Fibroblast of skin of left biceps (primary cell): ENCODE measurements around the gene ACTL9.
"Not testable (repeated sequence)": the region's sequence is repeated elsewhere in the genome, so short reads cannot be mapped to it uniquely, and the experiment has no call there.

Experiments used
- DNase-seq, 2 experiments: peaks; one replicate each; pipeline ENCODE4 v3.0.0-alpha.2; 2013; ENCODE audit warnings: low read depth in 2 of 2

Gene ACTL9, protein sequence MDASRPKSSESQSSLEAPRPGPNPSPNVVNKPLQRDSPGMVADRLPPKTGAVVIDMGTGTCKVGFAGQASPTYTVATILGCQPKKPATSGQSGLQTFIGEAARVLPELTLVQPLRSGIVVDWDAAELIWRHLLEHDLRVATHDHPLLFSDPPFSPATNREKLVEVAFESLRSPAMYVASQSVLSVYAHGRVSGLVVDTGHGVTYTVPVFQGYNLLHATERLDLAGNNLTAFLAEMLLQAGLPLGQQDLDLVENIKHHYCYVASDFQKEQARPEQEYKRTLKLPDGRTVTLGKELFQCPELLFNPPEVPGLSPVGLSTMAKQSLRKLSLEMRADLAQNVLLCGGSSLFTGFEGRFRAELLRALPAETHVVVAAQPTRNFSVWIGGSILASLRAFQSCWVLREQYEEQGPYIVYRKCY

DNA sequence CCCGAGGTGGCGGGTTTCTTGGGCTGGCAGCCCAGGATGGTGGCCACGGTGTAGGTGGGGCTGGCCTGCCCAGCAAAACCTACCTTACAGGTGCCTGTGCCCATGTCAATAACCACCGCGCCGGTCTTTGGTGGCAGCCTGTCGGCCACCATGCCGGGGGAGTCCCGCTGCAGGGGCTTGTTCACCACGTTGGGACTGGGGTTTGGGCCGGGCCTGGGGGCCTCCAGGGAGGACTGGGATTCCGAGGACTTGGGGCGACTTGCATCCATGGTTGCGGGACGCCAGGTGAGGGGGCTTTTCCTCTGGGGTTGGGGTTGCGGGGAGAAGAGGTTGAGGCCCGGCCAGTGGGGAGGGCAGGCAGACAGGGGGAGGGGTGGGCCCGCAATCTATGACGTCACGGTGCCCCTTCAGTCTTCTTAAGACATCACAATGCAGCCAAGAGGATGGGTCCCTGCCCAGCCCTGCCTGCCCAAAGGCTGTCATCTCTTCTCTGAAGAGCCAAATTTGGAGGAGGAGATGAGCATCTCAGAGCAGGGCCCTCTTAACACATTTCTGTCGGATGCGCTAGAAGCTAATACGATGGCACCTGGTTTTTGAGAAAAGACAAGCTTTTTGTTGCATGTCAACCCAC lies at the start of gene ACTL9:
TSS of gene ACTL9 (minus strand) at position 363 of the 631 bp plus-strand sequence. CDS start at position 269, 94 bp downstream.
- DNase-seq: no peak

DNA sequence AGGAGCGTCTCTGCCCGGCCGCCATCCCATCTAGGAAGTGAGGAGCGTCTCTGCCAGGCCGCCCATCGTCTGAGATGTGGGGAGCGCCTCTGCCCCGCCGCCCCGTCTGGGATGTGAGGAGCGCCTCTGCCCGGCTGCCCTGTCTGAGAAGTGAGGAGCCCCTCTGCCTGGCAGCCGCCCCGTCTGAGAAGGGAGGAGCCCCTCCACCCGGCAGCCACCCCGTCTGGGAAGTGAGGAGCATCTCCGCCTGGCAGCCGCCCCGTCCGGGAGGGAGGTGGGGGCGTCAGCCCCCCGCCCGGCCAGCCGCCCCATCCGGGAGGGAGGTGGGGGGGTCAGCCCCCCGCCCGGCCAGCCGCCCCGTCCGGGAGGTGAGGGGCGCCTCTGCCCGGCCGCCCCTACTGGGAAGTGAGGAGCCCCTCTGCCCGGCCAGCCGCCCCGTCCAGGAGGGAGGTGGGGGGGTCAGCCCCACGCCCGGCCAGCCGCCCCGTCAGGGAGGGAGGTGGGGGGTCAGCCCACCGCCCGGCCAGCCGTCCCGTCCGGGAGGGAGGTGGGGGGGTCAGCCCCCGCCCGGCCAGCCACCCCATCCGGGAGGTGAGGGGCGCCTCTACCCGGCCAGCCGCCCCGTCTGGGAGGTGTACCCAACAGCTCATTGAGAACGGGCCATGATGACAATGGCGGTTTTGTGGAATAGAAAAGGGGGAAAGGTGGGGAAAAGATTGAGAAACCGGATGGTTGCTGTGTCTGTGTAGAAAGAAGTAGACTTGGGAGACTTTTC lies 40.9 kb upstream of the ACTL9 start:
- DNase-seq: not testable (repeated sequence)

- no peak for DNase-seq
These were observed 39.8 kb upstream of the ACTL9 start for GRCh38 chr19:8738377-8738776.

DNA sequence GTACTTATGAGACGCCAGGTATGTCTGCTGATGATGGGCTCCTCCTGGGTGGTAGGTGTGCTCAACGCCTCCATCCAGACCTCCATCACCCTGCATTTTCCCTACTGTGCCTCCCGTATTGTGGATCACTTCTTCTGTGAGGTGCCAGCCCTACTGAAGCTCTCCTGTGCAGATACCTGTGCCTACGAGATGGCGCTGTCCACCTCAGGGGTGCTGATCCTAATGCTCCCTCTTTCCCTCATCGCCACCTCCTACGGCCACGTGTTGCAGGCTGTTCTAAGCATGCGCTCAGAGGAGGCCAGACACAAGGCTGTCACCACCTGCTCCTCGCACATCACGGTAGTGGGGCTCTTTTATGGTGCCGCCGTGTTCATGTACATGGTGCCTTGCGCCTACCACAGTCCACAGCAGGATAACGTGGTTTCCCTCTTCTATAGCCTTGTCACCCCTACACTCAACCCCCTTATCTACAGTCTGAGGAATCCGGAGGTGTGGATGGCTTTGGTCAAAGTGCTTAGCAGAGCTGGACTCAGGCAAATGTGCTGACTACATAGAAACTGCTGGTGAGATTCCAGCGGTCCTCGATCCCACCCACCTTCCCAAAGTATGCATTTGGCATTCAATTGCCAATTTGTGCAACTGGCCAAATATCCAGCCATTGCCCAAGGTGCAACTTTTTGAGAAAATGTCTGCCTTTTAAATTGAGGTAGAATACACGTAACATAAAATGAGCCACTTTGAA lies 33.0 kb upstream of the ACTL9 start:
- DNase-seq: no peak

- DNase-seq: no peak
These were observed 25.7 kb upstream of the ACTL9 start for GRCh38 chr19:8724276-8724675.

DNA sequence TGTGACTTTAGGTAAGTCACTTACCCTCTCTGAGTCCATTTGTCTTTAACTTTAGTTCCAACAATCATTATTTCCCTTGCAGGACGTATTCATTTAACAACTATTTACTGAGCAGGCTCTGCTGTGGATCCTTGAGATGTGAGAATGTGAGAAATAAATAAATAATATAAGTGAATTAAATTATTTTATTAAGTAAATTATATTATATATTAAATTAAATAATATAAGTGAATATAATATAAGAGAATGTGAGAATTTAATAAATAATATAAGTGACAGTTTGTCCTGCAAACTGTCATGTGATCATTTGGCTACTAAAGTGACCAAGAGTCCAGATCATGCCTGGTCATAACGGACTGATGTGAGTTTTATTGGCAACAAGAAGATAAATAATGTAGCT lies 23.4 kb upstream of the ACTL9 start:
- no peak for DNase-seq

DNA sequence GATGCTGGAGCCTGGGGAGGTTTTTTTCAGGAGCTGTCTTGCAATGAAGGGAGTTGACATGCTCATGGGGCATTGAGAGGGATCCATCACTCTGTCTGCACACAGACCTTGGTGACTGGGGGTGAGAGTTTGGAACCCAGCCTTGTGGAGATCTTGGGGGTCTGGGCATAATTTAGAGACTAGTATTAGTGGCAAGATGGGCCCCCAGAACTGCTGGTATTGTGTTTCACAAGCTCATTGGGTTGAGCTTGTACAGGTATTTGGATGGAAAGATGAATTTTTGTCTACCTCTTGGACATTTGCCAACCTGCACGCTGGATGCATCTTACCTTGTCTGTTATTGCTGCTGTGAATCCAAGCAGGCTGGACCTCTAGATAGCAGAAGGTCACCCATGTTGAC lies 22.7 kb upstream of the ACTL9 start, which contains the start of gene OR2Z1:
TSS of gene OR2Z1 (plus strand) at position 301 of the 400 bp plus-strand sequence. CDS start 9,395 bp downstream, outside the sequence.
- no peak for DNase-seq

DNA sequence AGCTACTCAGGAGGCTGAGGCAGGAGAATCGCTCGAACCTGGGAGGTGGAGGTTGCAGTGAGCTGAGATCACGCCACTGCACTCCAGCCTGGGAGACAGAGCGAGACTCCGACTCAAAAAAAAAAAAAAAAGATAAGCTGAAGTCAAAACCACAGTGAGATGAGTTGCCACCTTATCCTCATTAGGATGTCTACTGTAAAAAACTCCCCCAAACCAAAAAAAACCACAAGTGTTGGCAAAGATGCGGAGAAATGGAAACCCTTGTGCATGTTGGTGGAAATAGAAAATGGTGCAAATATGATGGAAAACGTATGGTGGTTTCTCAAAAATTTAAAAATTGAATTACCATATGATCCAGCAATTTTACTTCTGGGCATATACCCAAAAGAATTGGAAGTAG lies 11.7 kb upstream of the ACTL9 start:
- DNase-seq: not testable (repeated sequence)

DNA sequence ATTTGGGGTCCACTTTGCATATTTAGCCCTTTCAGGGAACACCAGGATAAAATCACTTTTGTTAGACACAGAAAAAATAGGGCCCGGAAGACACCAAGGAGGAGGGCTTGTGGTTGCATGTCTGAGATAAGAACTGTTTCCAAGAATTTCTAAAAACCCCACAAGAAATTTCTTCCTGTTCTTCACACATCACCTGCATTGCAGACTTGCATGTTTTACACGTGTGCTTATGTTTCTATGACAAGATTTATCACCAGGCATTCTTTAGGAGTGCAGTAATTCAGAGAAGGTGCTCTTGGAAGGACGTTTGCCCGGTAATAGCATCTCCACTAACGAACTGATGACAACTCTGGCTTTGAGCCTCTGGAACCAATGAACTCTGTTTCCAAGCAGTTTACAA lies 7.1 kb upstream of the ACTL9 start:
- DNase-seq: no peak

DNA sequence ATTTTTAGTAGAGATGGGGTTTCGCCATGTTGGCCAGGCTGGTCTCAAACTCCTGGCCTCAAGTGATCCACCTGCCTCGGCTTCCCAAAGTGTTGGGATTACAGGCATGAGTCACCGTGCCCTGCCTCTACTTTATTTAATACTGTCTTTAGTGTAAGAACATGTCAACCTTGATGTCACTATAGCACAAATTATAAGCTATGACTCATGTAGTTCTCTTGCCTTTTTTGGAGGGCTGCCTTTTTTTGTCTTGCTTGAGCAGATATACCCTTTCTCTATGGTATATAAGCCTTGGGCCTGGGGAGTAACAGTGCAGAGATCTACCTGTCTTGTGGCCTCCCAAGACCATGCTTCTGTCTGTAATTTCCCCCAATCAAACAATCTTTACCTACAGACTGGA lies 6.7 kb upstream of the ACTL9 start:
- DNase-seq: not testable (repeated sequence)

GRCh38 chr19:8703223-8703622 lies 4.6 kb upstream of the ACTL9 start:
- DNase-seq: no peak

DNA sequence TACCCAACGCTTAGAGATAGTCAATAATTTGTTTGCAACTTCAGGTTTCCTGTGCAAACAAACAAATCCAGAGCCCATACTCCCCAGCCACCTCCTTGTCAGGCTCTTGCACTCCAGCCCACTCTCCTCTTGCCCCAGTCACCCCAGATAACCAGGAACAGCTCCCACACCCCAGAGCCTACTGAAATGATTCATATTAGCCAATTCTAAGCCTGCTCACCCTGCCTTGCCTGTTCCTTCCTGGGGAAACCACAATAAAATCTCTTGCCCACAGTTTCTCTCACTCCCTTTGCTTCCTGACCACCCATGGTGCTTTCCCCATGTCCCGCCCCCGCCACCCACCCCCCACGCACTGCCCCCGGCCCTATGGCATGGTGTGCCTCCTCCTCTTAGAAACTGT lies 3.8 kb upstream of the ACTL9 start:
- DNase-seq: no peak

DNA sequence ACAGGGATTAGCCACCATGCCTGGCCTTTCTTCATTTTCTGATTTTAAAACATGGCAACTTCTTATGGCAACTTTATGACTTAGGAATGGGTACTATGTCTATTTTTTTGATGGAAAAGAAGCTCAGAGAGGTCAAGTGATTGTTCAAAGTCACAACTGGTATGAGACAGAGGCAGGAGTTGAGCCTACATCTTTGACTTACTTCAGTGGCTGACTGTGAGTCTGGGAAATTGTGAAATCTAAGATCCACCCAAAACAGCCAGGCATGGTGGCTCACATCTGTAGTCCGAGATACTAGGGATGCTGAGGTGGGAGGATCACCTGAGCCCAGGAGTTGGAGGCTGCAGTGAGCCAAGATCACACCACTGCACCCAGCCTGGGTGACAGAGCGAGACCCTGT lies 2.4 kb upstream of the ACTL9 start:
- DNase-seq: no peak

- no peak for DNase-seq
These were observed 1.3 kb upstream of the ACTL9 start for GRCh38 chr19:8699908-8700307.

DNA sequence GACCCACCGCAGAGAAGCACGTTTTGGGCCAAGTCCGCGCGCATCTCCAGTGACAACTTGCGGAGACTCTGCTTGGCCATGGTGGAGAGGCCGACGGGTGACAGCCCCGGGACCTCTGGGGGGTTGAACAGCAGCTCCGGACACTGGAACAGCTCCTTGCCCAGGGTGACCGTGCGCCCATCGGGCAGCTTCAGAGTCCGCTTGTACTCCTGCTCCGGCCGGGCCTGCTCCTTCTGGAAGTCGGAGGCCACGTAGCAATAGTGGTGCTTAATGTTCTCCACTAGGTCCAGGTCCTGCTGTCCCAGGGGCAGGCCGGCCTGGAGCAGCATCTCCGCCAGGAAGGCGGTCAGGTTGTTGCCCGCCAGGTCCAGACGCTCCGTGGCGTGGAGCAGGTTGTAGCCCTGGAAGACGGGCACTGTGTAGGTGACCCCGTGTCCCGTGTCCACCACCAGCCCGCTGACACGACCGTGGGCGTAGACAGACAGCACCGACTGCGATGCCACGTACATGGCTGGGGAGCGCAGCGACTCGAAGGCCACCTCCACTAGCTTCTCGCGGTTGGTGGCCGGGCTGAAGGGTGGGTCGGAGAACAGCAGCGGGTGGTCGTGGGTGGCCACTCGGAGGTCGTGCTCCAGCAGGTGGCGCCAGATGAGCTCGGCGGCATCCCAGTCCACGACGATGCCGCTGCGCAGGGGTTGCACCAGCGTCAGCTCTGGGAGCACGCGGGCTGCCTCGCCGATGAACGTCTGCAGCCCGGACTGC lies 743 bp downstream of the ACTL9 start:
- no peak for DNase-seq

DNA sequence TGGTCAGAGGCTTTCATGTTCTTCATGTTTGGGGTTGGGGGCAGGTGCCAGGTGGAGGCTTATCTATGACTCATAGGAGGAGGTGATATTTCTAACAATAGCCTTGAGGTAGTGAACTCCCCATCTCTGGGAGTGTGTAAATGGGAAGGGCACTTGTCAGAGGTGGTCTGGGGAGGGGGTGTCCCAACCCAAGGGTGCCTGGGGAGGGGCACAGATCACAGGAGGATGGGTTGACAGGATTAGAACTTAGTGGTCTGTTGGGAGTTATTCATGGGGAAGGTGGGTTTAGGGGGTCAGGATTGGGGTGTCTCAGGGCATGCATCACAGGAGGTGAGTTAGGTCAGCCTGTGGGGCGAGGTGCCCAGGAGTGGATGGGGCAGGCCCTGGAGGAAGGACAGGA lies 1.6 kb downstream of the ACTL9 start:
- DNase-seq: no peak

- DNase-seq: no peak
These were observed 2.7 kb downstream of the ACTL9 start for GRCh38 chr19:8695911-8696310.

GRCh38 chr19:8695501-8695900 lies 3.1 kb downstream of the ACTL9 start:
- no peak for DNase-seq

GRCh38 chr19:8690753-8691539 lies 7.6 kb downstream of the ACTL9 start:
- no peak for DNase-seq

GRCh38 chr19:8688930-8689329 lies 9.7 kb downstream of the ACTL9 start:
- no peak for DNase-seq
